Activated CD8-positive, alpha-beta memory T cell treated with anti-CD3 and anti-CD28 coated beads, Interleukin-2, amount 10 ng/mL, durations not matched to agents 7 days and 5 days (primary cell): Measurements from ENCODE around the gene C1QL2. TPM values are rescaled to one million over a fixed set of nuclear protein-coding genes. Genes with fewer than 3 reads are reported as not detected.

Experiments
- ATAC-seq: fragments of 150-1000 bp; cut with Tn5 transposase; one replicate; pipeline ENCODE4 v1.10.0; 2021; ENCODE audit warnings: moderate library complexity
- CTCF ChIA-PET: fragments of 350-600 bp; sonication (Branson Sonifier 250); formaldehyde crosslinking; loops from one replicate; lab custom pipeline; 2021; ENCODE audit warnings: antibody characterized with exemption; lab: Charles Lee
- DNase-seq: peaks from one replicate; pipeline ENCODE4 v3.0.0-alpha.2; 2020
- H3K27ac Mint-ChIP-seq: one replicate; pipeline ENCODE4 v1.8.0; 2021; ENCODE audit warnings: mild to moderate bottlenecking, mixed read lengths
- H3K27me3 Mint-ChIP-seq: one replicate; pipeline ENCODE4 v1.8.0; 2021; ENCODE audit warnings: mixed read lengths
- H3K36me3 Mint-ChIP-seq: one replicate; pipeline ENCODE4 v1.8.0; 2021; ENCODE audit warnings: mild to moderate bottlenecking, mixed read lengths
- H3K4me1 Mint-ChIP-seq: one replicate; pipeline ENCODE4 v1.8.0; 2021; ENCODE audit warnings: mixed read lengths
- H3K4me3 Mint-ChIP-seq: one replicate; pipeline ENCODE4 v1.8.0; 2021; ENCODE audit warnings: mild to moderate bottlenecking, moderate library complexity, mixed read lengths
- H3K9me3 Mint-ChIP-seq: one replicate; pipeline ENCODE4 v1.8.0; 2022; ENCODE audit warnings: low read depth, mixed read lengths
- total RNA-seq, 2 experiments: library from RNA; stranded (reverse); gene quantifications; one replicate each; pipeline ENCODE4 v1.2.3, GENCODE V29; 2021

C1QL2 gene
- total RNA-seq, 2 experiments from 2014 or later = not detected

DNA sequence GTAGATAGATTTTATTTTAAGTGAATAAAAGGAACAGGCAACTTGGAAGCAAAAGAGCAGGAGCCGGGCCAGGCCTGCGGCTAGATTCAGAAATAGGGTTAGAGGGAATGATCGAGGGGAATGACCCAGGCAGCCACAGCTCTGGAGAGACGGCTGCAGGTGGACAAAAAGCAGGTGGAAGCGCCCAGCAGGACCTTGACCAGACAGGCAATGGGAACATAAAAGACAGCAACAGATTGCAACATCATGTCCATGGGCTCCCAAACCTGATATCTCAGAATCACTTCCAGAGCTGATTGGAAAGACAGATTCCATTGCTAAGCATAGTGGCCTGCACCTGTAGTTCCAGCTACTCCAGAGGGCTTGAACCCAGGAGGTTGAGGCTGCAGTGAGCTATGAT, 36.5 kb upstream of the C1QL2 start:
- Mint-ChIP-seq H3K27me3 (peaks cover 6% of the 10 kb centered on the region), H3K4me3 (no peak overlapping the region), H3K4me1 (no peaks in the 10 kb centered on the region), H3K36me3 (no peaks in the 10 kb centered on the region), H3K27ac (no peak overlapping the region), H3K9me3 (no peaks in the 10 kb centered on the region)
- CTCF ChIA-PET = no interaction called here
- DNase-seq (no peak), ATAC-seq (no peak)

DNA sequence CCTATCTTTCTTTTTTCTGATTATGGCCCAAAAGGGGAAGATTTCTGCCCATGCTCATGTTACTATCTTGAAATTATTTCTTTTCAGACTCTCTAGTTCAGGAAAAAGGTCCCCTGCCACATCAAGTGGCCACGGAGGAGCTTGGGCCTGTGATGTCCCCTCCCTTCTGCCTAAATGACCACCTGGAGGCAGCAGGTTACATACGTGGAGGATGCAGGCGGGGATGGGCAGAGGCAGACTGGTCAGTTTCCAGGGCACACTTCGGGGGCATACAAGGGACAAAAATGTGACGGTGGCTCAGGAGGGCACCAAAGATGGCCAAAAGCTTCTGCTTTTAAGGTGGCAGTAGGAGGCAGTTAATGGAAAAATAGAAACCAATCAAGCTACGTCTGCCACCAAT, 34.3 kb upstream of the C1QL2 start:
- CTCF ChIA-PET = no interaction called here
- H3K27me3 Mint-ChIP-seq = peaks cover 6% of the 10 kb centered on the region
- H3K36me3 Mint-ChIP-seq = no peaks in the 10 kb centered on the region
- H3K27ac Mint-ChIP-seq = no peak overlapping the region
- ATAC-seq (no peak), DNase-seq (no peak)
- H3K4me1 Mint-ChIP-seq = no peaks in the 10 kb centered on the region
- H3K4me3 Mint-ChIP-seq = no peak overlapping the region
- H3K9me3 Mint-ChIP-seq = no peaks in the 10 kb centered on the region

DNA sequence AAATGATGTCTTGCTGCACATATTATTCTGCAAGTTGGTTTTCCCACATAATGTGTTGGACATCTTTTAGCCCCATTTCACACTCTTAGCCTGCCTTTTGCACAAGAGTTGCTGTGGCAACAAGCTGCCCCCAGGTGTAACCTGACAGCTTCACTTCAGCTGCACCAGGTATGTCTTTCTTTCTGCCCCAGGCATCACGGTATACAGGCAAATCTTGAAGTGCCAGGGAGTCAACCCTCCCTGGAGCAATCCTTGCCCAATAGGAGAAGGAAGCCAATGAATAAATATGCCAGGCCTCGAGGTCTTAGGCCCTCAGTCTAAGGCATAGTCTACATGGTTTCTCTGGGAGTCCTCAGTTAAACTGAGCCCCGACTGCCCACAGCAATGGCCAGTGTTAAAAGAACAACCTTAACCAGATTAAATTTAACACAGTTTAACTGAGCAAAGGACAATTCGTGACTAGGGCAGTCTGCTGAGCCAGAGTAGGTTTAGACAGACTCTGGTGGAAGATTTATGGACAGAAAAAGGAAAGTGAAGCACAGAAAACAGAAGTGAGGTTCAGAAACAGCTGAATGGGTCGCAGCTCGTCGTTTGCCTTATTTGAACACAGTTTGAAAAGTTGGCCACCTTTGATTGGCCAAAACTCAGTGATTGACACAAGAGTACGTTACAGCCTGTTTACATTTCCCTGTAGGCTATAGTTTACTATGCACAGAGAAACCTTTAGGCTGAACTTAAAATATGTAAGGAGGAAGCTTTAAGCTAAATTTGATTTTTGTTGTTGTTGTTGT, 32.0 kb upstream of the C1QL2 start:
- Mint-ChIP-seq H3K36me3 (no peaks in the 10 kb centered on the region), H3K9me3 (no peaks in the 10 kb centered on the region), H3K27me3 (peaks cover 6% of the 10 kb centered on the region), H3K4me3 (no peak overlapping the region), H3K4me1 (no peaks in the 10 kb centered on the region), H3K27ac (no peak overlapping the region)
- CTCF ChIA-PET = interaction anchor here (0.7 to 1.2 kb wide), 2 partner anchors 25 to 309 kb away, joined by 3 read pairs; no protein-coding TSS in a partner anchor
- no peak for ATAC-seq
- no peak for DNase-seq

DNA sequence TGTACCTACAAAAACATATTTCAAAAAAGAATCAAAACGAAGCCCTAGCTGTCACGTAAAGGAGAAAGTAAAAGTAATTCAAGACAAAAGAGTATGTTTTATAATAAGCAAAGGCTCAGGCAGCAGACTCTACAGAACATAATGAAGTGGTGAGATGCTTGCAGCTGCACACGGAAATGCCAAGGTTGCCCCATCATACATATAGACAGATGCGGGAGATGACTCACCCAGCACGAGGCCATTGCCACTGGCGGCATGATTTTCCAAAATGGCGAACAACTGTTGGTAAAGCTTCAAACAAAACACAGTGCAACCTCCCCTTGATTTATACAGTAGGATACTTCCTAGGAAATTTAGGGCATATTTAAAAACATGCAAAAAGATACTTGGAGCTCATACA, 26.0 kb upstream of the C1QL2 start:
- Mint-ChIP-seq H3K27me3 (no peaks in the 10 kb centered on the region), H3K4me1 (no peaks in the 10 kb centered on the region), H3K4me3 (no peak overlapping the region), H3K27ac (no peak overlapping the region), H3K9me3 (no peaks in the 10 kb centered on the region), H3K36me3 (no peaks in the 10 kb centered on the region)
- CTCF ChIA-PET = interaction anchor here (1.0 kb wide), 1 partner anchor 80 kb away, joined by 4 read pairs; no protein-coding TSS in a partner anchor
- no peak for ATAC-seq
- no peak for DNase-seq

DNA sequence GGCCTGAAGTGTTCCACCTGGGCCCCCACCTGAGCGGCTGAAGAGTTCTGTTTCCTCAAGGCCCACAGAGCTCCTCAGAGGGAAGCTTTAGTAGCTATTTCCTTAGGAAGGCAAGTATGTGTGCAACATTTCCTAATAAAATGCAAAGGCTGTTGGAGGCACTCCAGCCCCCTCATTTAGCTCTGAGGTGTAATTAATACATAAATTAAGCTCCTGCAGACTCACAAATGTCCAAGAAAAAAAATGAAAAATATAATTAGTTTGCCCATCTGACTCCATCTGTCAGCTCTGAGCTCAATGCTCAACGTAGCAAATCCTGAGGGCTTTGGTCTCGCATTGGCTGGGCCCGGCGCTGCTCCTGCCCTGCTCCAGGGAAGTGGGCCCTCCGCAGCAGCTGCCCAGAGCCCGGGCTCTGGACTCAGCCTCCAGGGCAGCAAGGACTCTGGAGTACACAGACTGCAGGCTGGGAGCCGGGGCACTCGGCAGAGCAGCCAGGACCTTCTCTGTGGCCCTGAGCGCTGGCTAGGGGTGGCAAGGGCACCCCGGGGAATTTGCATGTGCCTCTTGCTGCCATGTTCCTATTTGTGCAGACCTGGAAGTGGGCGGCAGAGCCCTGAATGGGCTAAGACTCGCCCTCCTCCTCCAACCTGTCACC, 23.4 kb upstream of the C1QL2 start:
- H3K4me3 Mint-ChIP-seq = no peak overlapping the region
- CTCF ChIA-PET = no interaction called here
- ATAC-seq (no peak), DNase-seq (no peak)
- H3K27me3 Mint-ChIP-seq = no peaks in the 10 kb centered on the region
- no peaks in the 10 kb centered on the region for H3K4me1 Mint-ChIP-seq
- H3K36me3 Mint-ChIP-seq = no peaks in the 10 kb centered on the region
- H3K27ac Mint-ChIP-seq = no peak overlapping the region
- H3K9me3 Mint-ChIP-seq = no peaks in the 10 kb centered on the region

DNA sequence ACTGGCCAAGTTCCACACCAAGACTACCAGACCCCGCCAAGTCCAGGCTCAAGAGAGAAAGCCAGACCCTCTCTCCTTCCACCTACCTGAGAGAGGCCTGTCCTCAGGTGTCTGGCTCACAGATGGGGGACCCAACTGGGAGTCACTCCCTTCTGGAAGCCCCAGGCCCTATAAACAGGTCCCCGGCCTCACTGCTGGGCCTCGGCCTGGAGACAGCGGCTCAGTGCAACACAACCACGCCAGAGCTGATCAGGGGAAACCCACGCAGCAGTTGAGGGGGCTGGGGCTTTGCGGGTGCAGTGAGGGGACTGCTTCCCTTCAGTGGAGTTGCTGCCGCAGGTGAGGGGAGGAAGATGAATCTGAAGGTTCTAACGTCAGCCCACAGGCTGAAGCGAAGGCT, 22.8 kb upstream of the C1QL2 start:
- Mint-ChIP-seq H3K27ac (no peak overlapping the region), H3K9me3 (no peaks in the 10 kb centered on the region), H3K27me3 (no peaks in the 10 kb centered on the region), H3K4me1 (no peaks in the 10 kb centered on the region), H3K36me3 (no peaks in the 10 kb centered on the region), H3K4me3 (no peak overlapping the region)
- DNase-seq (no peak), ATAC-seq (no peak)
- CTCF ChIA-PET = no interaction called here

DNA sequence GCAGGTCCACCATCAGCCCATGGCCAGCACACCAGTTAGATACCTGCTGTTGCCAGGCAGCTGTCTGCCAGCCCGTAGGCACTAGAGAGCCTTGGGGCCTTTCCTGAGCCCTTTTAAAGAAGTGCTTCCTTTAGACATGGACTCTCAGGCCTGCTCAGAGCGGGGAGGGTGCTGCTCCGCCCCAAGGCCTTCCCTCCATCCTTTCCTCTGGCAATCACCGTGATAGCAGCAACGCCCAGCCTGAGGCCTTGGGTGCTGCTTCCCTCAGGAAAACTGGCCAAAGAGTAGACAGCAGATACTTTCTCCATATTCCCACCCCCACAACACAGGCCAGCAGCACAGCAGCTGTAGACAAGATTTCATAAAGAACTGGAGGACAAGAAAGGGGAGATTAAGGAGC, 22.3 kb upstream of the C1QL2 start:
- Mint-ChIP-seq H3K4me1 (no peaks in the 10 kb centered on the region), H3K27ac (no peak overlapping the region), H3K27me3 (no peaks in the 10 kb centered on the region), H3K4me3 (no peak overlapping the region), H3K36me3 (no peaks in the 10 kb centered on the region), H3K9me3 (no peaks in the 10 kb centered on the region)
- DNase-seq (no peak), ATAC-seq (no peak)
- CTCF ChIA-PET = no interaction called here

DNA sequence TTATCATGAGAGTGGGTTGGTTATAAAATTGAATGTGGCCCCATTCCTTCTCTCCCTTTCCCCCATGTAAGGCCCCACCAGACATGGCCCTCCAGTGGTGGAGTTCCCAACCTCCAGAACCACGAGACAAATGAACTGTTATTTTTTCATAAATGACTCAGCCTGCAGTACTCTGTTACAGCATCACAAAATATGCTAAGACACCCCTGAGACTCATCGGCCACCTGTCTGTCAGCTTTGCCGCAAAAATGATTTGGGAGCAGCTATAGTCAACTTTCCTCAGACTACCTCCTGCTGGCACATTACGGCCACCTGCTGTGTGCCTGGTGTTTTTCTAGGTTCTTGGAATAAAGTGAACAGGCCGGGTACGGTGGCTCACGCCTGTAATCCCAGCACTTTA, 21.4 kb upstream of the C1QL2 start:
- no peaks in the 10 kb centered on the region for H3K4me1 Mint-ChIP-seq
- H3K27ac Mint-ChIP-seq = no peak overlapping the region
- H3K27me3 Mint-ChIP-seq = no peaks in the 10 kb centered on the region
- CTCF ChIA-PET = no interaction called here
- DNase-seq = no peak
- ATAC-seq = no peak
- H3K4me3 Mint-ChIP-seq = no peak overlapping the region
- H3K9me3 Mint-ChIP-seq = no peaks in the 10 kb centered on the region
- H3K36me3 Mint-ChIP-seq = no peaks in the 10 kb centered on the region

DNA sequence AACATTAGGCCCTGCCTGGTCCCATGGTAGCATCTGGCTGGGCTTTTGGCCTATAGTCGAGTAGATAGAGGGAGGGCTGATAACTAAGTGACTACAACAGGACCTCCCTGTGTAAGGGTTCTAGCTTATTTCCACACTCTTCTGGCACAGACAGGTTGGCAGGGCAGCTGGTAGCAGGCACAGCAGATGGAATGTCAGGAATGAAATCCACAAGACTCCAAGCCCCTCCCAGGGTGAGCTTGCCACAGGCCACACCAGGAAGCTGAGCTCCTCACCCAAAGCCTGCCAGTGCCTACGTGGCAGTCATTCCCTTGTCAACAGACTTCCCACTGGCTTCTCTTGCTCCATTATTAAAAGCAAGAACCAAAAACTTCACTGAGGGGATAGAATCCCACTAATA, 20.7 kb upstream of the C1QL2 start:
- H3K27ac Mint-ChIP-seq = no peak overlapping the region
- ATAC-seq (no peak), DNase-seq (no peak)
- CTCF ChIA-PET = no interaction called here
- no peaks in the 10 kb centered on the region for H3K9me3 Mint-ChIP-seq
- H3K36me3 Mint-ChIP-seq = no peaks in the 10 kb centered on the region
- no peak overlapping the region for H3K4me3 Mint-ChIP-seq
- no peaks in the 10 kb centered on the region for H3K27me3 Mint-ChIP-seq
- H3K4me1 Mint-ChIP-seq = no peaks in the 10 kb centered on the region

DNA sequence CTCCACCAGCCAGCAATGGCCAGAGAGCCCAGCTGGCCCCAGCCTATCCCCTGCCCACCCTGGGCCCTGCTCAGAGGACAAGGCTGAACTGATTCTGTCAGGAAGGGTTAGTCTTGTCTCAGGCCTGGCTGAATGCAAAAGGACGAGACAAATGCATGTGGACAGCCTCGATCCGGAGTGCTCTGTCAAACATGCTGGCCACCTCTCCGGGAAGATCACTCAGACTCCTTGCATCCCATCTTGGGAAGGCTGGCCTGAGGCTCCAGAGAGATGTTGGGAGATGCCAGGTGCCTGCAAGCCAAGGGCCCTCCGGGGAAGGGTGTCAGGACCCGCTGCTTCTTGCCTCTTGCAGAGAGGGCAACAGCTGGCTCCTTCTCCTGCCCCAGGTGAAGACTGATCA, 20.2 kb upstream of the C1QL2 start:
- CTCF ChIA-PET = no interaction called here
- DNase-seq (no peak), ATAC-seq (no peak)
- Mint-ChIP-seq H3K4me1 (no peaks in the 10 kb centered on the region), H3K9me3 (no peaks in the 10 kb centered on the region), H3K4me3 (no peak overlapping the region), H3K36me3 (no peaks in the 10 kb centered on the region), H3K27me3 (no peaks in the 10 kb centered on the region), H3K27ac (no peak overlapping the region)

DNA sequence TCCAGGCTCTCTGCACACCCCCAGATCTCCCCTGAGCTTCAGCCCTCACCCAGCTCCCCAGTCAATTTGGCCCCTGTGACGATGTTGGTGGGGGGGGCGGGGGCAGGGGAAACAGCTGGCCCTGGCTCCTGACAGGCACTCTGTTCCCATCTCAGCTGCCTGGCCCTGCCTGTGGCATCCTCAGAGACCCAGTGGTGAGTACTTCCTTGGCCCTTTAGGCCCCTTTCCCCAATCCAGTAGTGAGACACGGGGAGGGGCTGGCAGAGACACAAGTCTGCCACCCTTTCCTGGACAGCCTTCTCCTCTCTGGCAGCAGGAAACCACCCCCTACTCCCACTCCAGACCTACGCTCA, 19.3 kb upstream of the C1QL2 start:
- no peaks in the 10 kb centered on the region for H3K4me1 Mint-ChIP-seq
- H3K36me3 Mint-ChIP-seq = no peaks in the 10 kb centered on the region
- no peaks in the 10 kb centered on the region for H3K27me3 Mint-ChIP-seq
- no peak overlapping the region for H3K4me3 Mint-ChIP-seq
- DNase-seq = no peak
- no peak for ATAC-seq
- CTCF ChIA-PET = no interaction called here
- H3K27ac Mint-ChIP-seq = no peak overlapping the region
- no peaks in the 10 kb centered on the region for H3K9me3 Mint-ChIP-seq

DNA sequence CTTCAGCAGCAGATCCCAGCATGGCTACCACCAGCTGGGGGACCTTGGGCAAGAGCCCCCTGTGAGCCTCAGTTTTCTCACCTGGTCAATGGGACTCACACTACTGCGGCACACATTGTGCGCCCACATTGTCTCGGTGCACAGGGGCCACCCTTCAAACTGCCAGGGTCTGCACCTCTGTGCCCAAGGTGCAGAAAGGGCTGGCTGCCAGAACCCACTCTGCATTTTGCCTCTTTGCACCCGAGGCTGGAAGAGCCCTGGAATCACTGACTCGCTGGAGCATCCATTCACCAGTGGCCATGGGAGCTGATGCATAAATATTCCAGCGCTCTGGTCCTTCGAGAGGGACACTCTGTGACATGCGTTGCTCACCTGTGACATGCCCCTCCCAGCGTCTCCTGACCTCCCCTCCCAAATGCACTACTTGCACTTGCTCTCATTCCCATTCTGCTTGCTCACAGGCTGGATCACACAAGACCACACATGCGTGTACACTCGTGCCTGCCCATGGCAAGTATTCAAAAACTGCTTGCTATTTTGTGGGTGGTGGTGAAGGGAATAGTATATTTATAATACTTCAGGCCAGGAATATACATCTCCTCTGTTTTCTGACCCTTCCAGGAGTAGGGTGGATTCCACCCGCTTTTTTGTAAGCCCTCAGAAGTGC, 18.8 kb upstream of the C1QL2 start:
- Mint-ChIP-seq H3K27ac (no peak overlapping the region), H3K27me3 (no peaks in the 10 kb centered on the region), H3K4me1 (no peaks in the 10 kb centered on the region), H3K4me3 (no peak overlapping the region), H3K9me3 (no peaks in the 10 kb centered on the region), H3K36me3 (no peaks in the 10 kb centered on the region)
- no peak for ATAC-seq
- CTCF ChIA-PET = no interaction called here
- DNase-seq = no peak

DNA sequence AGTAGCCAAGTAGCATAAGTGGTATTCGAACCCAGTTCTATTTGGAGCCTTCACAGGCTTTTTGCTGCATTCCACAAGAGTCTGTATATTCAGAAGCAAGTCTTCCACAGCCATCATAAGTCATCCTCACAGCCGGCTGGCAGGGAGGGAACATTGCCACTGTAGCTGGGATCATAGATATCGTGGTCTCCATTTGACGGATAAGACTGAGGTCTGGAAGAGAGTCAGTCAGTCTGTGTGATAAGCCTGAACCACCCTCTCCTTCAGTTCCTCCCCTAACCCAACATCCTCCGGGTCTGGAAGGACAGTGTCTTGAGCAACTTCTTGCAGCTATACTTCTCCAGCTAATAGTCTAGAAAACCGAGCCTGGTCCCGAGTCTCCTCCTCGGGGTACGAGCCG, 17.0 kb upstream of the C1QL2 start:
- Mint-ChIP-seq H3K4me1 (no peaks in the 10 kb centered on the region), H3K36me3 (no peaks in the 10 kb centered on the region), H3K9me3 (no peaks in the 10 kb centered on the region), H3K27ac (no peak overlapping the region), H3K4me3 (no peak overlapping the region), H3K27me3 (no peaks in the 10 kb centered on the region)
- no peak for ATAC-seq
- no peak for DNase-seq
- CTCF ChIA-PET = interaction anchor here (1.2 kb wide), 2 partner anchors 293 to 294 kb away, joined by 3 to 6 read pairs; no protein-coding TSS in a partner anchor

DNA sequence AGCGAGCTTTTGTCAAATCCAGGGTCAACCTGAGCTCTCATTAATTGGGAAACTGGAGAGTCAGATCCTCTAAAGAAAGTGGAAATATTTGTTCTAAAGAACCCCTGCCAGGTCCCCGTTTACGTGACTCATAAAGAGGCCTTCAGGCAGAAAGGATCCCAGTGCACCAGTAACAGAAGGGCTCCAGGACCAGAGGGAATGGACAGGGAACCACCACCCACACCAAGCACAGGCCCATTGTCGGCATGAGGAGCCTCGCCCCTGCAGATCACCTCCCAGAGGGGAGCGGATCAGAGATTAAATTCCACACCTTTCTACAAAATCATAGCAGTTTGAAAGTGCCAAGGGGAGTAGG, 16.4 kb upstream of the C1QL2 start:
- Mint-ChIP-seq H3K4me1 (no peaks in the 10 kb centered on the region), H3K27ac (no peak overlapping the region), H3K27me3 (no peaks in the 10 kb centered on the region), H3K36me3 (no peaks in the 10 kb centered on the region), H3K9me3 (no peaks in the 10 kb centered on the region), H3K4me3 (no peak overlapping the region)
- DNase-seq = no peak
- ATAC-seq = no peak
- CTCF ChIA-PET = interaction anchor here (1.2 kb wide), 1 partner anchor 294 kb away, joined by 3 read pairs; no protein-coding TSS in a partner anchor
